Left renal cortex interstitium (tissue), 4 donors: ENCODE measurements around the gene SLC25A44. TPM values are rescaled to one million over a fixed set of nuclear protein-coding genes. Genes with fewer than 3 reads are reported as not detected.
"Not testable (repeated sequence)": the region's sequence is repeated elsewhere in the genome, so short reads cannot be mapped to it uniquely, and the experiment has no call there.

Source experiments
- DNase-seq, 4 donors: peaks; one replicate each; pipeline ENCODE4 v3.0.0-alpha.2; 2013; ENCODE audit warnings: low read depth in 4 of 4, low spot score in 2 of 4, missing footprints in 1 of 4
- polyA plus RNA-seq, 4 donors: library from polyadenylated mRNA; unstranded; fragments of 120-200 nt; gene quantifications; one replicate each; pipeline ENCODE4 v1.2.1, GENCODE V29; 2013; ENCODE audit not compliant: insufficient read length in 4 of 4

Gene SLC25A44
- polyA plus RNA-seq, 4 donors: 23.5 to 32.0 (median 28.6) TPM

DNA sequence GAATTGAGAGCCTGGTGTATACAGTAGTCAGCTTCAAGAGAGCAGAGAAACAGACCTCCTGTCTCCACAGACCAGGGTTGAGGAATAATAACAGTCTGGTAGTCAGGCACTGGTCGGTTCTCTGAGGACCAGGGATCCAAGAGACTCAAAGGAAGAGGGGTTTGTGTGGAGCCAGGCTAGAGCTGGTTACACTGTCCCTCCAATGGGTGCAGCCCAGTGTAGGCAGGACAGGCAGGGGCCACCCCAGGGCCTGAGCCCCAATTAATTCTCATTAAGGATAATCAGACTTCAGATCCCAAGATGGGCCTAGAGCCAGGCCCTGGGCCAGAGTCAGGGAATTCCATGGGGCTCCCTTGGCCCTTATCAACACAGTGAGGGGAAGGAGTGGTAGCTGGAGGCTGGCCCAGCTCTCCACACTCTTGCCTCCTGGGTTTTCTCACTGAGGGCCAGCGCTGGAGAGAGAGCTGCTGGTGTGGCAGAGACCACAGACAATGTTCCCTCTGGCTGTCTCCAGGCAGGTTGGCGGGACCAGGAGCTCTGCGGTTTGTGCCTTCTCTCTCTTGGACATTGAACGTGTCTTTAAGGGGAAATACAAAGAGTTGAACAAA lies 31.4 kb upstream of the SLC25A44 start:
- DNase-seq: no peak

DNA sequence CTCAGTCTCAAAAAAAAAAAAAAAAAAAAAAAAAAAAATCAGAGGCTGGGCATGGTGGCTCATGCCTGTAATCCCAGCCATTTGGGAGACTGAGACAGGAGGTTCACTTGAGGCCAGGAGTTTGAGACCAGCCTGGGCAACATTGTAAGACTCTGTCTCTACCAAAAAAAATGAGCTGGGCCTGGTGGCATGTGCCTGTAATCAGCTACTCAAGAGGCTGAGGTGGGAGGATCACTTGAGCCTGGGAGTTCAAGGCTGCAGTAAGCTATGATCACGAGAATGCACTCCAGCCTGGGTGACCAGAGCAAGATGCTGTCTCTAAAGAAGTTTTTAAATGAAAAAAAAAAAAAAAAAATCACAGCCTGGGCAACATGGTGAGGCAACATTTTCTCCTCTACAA lies 30.2 kb upstream of the SLC25A44 start:
- DNase-seq: no peak

DNA sequence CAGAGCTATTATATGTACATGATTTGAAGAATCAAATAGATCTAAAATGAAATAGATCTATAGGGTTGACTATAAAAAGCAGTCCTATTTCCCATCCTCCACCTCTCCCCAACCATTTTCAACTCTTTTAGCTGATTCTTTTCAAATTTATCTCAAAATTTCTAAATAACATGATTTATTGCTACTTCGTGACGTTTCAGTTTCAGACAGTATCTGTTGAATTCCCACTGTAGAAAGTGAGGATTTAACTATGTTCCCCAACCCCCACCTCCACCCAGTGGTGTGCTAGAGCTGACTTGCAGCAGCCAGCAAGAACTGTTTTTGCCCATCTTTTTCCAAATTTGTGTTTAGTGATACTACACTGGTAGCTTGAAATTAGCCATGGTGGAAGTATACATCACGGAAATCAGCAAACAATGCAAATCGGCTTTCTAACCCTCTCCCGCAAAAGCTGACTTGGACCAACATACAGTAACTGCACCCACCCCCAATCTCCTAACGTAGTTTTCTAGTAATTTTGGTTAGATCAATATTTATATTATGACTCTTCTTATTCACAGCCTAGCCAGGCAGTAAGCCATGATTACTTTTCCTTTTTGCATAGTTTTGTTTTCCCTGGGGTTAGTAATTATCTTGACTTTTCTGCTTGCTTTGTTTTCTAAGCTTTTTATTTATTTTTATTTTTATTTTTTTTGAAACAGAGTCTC lies 29.6 kb upstream of the SLC25A44 start:
- no peak for DNase-seq

DNA sequence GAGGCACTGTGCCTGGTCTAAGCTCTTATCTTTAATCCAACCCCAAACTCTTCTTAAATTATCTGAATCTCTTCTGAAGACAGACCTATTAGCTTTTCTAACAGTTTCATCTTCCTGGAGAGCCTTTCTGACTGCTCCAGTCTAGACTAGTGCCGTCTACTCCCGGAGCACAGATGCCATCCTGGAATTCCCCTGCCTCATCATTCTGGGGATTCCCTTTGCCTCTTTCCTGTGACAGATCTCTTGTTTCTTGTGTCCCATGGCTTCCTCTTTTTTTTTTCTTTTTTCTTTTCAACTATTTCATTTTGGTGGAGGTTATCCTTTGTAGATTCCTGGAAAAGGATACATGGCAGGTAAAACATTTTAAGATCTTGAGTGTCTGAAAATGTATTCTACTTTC lies 28.8 kb upstream of the SLC25A44 start:
- DNase-seq: no peak

DNA sequence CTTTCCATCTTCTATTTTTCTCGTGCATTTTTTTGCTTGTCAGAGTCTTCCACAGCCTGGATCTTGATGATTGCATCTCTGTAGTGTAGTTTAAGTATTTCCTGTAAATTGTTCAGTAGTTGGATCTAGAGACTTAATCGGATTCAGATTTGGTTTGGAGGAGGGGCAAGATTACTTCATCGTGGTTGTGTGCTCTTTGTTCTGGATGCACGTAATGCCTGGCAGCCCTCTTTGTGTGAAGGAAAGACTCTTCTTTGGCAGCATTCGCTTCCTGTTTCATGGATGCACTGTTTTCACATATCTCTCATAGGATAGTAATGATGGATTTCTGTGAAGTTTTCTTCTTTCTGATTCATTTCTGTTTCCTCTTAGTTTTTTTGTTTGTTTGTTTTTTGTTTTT lies 26.4 kb upstream of the SLC25A44 start:
- DNase-seq: no peak

DNA sequence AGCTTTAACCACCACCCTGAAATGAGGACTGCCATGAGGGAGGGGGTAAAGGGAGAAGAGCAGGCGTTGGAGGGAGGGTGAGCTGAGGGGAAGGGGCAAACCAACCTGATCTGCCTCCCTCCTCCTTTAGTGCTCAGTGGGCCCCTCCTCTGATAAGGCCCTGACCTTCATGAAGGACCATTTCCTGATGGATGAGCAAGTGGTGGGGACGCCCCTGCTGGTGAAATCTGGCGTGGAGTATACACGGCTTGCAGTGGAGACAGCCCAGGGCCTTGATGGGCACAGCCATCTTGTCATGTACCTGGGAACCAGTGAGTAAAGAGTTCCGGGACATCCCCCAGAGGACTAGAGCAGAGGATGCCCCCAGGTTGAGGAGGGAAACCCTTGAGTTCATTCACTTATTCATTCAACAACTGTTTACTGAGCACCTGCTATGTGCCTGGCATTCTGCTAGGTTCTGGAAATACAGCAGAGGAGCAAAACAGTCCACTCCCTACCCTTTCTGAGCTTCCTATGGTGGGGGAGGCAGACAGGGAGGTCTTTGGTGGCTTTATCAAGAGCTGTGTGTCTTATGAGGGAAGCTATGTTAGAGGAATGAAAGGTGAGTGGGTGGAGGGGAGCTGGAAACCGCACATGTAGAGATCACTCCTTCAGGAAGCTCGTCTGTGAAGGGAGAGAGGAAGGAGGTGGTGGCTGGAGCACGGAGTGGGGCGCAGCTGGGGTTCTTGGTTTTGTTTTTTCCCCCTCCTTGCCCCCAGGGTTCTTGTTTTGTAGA lies 21.0 kb upstream of the SLC25A44 start:
- DNase-seq: no peak

DNA sequence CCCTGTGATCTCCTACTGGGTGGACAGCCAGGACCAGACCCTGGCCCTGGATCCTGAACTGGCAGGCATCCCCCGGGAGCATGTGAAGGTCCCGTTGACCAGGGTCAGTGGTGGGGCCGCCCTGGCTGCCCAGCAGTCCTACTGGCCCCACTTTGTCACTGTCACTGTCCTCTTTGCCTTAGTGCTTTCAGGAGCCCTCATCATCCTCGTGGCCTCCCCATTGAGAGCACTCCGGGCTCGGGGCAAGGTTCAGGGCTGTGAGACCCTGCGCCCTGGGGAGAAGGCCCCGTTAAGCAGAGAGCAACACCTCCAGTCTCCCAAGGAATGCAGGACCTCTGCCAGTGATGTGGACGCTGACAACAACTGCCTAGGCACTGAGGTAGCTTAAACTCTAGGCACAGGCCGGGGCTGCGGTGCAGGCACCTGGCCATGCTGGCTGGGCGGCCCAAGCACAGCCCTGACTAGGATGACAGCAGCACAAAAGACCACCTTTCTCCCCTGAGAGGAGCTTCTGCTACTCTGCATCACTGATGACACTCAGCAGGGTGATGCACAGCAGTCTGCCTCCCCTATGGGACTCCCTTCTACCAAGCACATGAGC lies 17.2 kb upstream of the SLC25A44 start:
- DNase-seq: no peak

DNA sequence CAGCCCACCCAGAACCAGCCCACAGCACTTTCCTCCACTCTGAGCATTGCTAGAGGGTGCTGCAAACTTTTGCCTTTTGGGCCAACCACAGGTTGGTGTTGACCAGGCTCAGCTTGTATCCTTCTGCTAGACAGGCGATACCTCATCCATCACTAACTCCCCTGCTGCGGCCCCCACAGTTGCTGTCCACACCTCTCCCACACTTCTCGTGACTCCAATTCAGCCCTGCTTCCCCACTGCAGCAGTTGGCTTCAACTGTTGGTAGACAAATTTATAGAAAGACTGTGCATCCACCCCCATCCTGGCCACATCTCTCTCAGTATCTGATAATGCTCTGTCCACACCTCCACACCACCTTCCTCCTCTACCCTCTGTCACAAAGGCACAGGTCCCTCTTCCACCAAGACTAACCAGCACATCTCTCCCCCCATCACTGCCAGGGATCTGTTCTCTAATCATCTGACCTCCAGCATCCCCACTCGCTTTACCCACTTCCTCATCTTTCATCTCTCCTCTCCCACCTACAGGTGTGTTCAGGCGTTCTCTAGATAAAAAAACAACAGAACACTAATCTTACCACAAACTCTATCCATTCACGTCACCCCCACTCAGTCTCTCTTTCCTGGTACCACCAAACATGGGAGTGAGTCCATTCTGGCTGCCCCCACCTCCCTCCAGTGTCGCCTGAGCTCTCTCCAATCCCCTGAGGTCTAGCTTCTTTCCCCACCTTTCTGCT lies 15.8 kb upstream of the SLC25A44 start:
- DNase-seq: no peak

DNA sequence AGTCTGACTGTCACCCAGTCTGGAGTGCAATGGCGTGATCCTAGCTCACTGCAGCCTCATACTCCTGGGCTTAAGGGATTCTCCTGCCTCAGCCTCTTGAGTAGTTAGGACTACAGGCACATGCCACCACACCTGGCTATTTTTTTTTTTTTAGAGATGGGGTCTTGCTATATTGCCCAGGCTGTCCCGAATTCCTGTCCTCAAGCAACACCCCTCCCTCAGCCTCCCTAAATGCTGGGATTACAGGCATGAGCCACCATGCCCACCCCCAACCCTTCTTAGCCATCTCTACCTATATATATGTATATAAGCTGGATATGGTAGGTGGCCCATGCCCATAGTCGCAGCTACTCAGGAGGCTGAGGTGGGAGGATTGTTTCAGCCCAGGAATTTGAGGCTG lies 13.4 kb upstream of the SLC25A44 start:
- DNase-seq: no peak

DNA sequence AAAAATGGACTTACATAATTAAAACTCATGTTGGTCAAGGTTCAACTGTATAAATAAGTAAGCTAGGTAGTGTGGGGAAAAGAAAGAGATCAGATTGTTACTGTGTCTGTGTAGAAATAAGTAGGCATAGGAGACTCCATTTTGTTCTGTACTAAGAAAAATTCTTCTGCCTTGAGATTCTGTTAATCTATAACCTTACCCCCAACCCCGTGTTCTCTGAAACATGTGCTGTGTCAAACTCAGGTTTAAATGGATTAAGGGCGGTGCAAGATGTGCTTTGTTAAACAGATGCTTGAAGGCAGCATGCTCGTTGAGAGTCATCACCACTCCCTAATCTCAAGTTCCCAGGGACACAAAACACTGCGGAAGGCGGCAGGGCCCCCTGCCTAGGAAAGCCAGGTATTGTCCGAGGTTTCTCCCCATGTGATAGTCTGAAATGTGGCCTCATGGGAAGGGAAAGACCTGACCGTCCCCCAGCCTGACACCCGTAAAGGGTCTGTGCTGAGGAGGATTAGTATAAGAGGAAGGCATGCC lies 12.4 kb upstream of the SLC25A44 start:
- DNase-seq: not testable (repeated sequence)

DNA sequence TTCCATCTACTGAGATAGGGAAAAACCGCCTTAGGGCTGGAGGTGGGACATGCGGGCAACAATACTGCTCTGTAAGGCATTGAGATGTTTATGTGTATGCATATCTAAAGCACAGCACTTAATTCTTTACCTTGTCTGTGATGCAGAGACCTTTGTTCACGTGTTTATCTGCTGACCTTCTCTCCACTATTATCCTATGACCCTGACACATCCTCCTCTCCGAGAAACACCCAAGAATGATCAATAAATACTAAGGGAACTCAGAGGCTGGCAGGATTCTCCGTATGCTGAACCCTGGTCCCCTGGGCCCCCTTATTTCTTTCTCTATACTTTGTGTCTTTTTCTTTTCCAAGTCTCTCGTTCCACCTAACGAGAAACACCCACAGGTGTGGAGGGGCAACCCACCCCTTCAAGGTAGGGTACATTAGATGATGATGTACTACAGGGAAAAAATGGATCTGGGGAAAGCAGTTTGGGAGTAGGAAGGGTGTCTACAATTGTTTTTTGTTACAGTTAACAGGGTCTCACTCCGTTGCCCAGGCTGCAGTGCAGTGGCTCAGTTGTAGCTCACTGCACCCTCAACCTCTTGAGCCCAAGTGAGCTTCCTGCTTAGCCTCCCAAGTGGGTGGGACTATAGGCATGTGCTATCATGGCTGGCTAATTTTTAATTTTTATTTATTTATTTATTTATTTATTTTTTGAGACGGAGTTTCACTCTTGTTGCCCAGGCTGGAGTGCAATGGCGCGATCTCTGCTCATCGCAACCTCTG lies 11.7 kb upstream of the SLC25A44 start:
- DNase-seq: not testable (repeated sequence)

DNA sequence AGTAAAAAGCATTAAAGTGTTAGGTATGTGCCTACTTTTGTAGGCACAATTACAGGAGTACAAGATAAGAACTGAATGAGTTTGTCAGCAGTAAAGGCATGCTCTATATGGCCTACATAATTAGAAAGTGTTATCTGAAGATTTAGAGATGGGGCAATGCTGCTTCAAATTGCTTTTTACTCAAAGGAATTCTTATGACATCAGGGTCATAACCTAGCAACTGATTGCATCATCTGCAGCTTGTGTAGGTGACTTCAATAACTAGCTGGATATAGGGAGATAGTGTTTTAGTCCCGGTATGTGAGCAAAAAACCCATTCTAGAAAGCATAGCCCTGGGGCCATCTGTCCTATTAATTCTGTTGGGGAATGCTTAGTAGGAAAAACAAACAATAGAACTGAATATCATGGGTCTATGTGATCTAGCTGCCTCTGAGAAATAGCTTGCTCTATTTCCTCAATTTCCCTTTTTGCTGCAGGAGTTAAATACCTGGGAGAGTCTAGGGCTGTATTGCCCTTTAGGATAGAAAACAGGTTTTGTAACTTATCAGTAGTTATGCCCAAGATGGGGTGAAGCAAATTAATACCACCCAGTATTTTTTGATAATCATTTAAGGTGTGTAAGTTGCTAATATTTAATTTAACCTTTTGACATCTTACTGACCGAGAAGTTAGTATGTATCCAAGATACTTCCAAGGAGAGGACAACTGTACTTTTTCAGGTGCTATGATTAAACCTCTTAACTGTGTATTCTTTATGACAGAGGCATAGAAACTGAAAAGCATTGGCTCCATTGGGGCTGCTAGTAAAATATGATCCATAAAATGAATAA lies 7.3 kb upstream of the SLC25A44 start:
- DNase-seq: not testable (repeated sequence)

DNA sequence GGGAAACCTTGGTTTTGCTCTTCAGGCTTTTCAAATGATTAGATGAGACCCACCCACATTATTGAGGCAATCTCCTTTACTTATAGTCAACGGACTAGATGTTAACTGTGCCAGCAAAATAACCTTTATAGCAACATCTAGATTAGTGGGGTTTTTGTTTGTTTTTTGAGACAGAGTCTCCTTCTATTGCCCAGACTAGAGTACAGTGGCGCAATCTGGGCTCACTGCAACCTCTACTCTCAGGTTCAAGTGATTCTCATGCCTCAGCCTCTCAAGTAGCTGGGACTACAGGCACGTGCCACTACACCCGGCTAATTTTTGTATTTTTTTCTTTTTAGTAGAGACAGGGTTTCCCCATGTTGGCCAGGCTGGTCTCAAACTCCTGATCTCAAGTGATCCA lies 3.6 kb upstream of the SLC25A44 start:
- not testable (repeated sequence) for DNase-seq

DNA sequence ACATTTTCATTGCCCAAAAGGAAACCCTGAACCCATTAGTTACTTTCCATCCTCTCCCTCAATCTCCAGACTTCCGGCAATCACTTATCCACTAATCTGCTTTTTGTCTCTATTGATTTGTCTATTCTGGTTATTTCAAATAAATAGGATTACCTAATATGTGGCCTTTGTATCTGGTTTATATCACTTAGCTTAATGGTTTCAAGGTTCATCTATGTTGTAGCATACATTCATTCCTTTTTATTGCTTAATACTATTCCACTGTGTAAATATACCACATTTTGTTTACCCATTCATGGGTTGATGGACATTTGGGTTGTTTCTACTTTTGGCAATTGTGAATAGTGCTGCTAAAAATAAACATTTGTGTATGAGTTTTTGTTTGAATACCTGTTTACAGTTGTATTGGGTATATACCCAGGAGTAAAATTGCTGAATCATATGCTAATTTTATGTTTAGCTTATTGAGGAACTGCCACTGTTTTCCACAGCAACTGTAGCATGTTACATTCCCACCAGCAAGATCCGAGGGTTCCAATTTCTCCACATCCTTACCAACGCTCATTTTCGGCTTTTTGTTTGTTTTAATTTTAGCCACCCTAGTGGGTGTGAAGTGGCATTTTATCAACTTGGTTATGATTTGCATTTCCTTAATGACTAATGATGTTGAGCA lies 2.5 kb upstream of the SLC25A44 start:
- DNase-seq: no peak

DNA sequence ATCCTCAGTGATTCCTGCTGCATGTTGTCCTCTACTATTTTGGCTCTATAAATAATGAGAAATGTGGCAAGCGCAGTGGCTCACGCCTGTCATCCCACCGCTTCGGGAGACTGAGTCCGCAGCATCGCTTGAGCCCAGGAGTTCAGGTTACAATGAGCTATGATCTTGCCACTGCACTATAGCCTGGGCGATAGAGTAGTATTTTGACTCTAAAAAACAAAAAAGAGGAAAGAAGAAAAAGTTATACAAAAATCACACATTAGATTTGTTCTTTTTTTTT lies 756 bp upstream of the SLC25A44 start:
- no peak for DNase-seq

DNA sequence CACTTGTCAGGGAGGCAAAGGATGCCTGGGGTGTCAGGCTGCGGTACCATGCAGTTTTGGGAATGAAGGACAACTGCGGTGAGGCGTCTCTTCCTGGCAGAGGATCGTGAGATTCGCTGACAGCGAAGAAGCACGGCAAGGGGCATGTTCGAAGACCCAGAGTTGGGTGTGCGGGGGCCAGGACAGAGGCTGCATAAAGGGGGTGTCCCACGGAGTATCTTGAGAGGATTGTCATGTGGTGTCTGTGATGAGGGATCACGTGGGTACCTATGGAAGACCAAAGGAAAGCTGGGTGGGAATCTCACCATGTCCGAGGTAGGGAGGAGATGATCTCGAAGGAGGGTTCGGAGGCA lies 372 bp downstream of the SLC25A44 start:
- no peak for DNase-seq

DNA sequence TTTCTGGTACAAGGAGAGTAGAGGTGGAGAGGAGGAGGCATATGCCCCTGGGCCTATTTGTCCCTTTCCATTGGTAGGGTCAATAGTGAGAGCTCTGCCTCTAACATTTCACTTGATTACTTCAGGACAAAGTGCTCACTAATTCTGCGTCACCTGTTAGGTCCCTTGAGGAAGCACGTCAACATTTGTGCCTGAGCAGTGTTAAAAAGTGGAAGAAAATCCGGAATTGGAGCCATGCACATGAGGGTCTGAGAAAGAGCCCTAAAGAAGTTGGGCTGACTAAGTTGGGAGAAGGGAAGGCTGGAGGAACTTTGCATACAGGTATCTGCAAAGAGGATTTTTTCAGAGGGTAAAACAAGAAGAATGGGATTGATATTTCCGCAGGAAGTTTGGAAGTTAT lies 1.9 kb downstream of the SLC25A44 start:
- no peak for DNase-seq

DNA sequence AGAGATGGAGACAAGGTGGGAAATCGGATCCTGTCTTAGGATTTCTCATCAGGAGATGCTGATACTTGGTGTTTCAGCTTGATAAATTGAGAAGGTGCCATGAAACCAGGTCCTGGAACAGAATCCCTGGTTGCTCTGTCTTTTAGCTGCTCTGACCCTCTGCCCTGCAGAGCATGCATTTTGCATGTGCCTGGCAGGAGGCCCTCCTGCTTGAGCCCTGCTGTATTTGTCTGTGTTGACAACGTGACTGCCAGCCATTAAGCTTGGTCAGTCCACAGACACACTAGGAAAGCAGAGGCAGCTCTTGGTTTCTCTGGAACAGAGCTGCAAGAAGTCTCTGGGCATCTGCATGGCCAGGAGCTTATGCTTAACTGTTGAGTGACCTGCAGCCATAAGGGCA lies 2.5 kb downstream of the SLC25A44 start:
- no peak for DNase-seq
